Peyer's patch (tissue), 4 donors: Measurements from ENCODE around the gene CRY2. TPM values are rescaled to one million over a fixed set of nuclear protein-coding genes. Genes with fewer than 3 reads are reported as not detected.

Experiments
- DNase-seq, 3 donors: peaks; one replicate each; pipeline ENCODE4 v3.0.0-alpha.2; 2017 to 2019
- H3K27ac ChIP-seq, 4 donors: fragments of 200-600 bp; sonication (generic); one replicate each; pipeline ENCODE4 v1.5.1; 2016 to 2019
- H3K27me3 ChIP-seq, 2 donors: fragments of 200-600 bp; sonication (generic); one replicate each; pipeline ENCODE4 v1.5.1; 2019
- H3K36me3 ChIP-seq, 3 donors: fragments of 200-600 bp; sonication (generic); one replicate each; pipeline ENCODE4 v1.5.1; 2016 to 2019
- H3K4me1 ChIP-seq, 4 donors: fragments of 200-600 bp; sonication (generic); one replicate each; pipeline ENCODE4 v1.5.1; 2016 to 2019
- H3K4me3 ChIP-seq, 4 donors: fragments of 200-600 bp; sonication (generic); 1 replicate in 3 of 4; 2 replicates in 1 of 4; pipeline ENCODE4 v1.5.1; 2016 to 2019; ENCODE audit warnings: mild to moderate bottlenecking in 1 of 4
- H3K9me3 ChIP-seq, 4 donors: fragments of 200-600 bp; sonication (generic); one replicate each; pipeline ENCODE4 v1.5.1; 2016 to 2019; ENCODE audit warnings: mild to moderate bottlenecking in 1 of 4
- POLR2A ChIP-seq, 2 donors: fragments of 450-650 bp; IDR thresholded peaks; one replicate each; pipeline ENCODE4 v1.5.1; 2017; ENCODE audit warnings: antibody characterized with exemption in 2 of 2, mild to moderate bottlenecking in 2 of 2, moderate library complexity in 2 of 2
- total RNA-seq, 4 donors: library from RNA; depleted of rRNA; stranded (reverse); fragments of >200 nt; gene quantifications; one replicate each; pipeline ENCODE4 v1.1.0, GENCODE V29; 2016
- TF ChIP-seq, protein P1 (sequence below), 6 experiments: fragments of 450-650 bp in 4 of 6; fragments of 200-600 bp in 2 of 6; sonication (generic) in 1 of 6; IDR thresholded peaks; one replicate each; pipeline ENCODE4 v1.5.1; 2017 to 2019; ENCODE audit warnings: antibody characterized with exemption in 6 of 6, mild to moderate bottlenecking in 3 of 6, moderate library complexity in 1 of 6

CRY2 gene
- total RNA-seq, 4 donors from 2014 or later: 37.7 to 67.6 (median 66.0) TPM

DNA sequence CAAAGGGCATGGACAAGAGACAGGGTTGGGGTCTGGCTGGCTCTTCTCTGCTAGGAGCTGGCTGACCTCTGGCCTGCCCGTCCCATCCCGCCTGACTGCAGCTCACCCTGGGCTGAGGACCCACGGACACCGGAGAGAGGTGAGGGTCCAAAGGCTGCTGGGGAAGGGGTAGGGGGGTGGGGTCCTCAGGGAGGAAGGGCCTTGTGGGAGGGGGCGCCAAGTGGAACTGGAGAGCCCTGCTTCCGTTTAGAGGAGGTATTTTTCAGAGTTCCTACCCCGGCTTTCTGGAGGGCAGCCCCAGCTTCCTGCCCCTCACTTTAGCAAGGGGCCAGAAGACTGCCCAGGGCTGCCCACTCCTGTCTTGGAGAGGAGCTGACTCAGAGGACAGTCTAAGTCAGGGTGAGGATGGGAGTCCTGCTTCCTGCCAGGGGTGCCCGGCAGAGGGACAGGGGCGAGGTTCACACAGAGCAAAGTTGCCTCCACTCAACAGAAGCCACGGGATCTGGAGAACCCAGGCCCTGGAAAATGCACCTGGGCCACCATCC is 82.3 kb downstream of the CRY2 start:
- no peaks in the 10 kb centered on the region for H3K9me3 ChIP-seq
- H3K27ac ChIP-seq: peak overlapping the region in 2 of 4 donors; percentile 76 to 81
- TF ChIP-seq POLR2A (IDR thresholded peaks at IDR 0.05): no peak
- TF ChIP-seq, protein P1, sequence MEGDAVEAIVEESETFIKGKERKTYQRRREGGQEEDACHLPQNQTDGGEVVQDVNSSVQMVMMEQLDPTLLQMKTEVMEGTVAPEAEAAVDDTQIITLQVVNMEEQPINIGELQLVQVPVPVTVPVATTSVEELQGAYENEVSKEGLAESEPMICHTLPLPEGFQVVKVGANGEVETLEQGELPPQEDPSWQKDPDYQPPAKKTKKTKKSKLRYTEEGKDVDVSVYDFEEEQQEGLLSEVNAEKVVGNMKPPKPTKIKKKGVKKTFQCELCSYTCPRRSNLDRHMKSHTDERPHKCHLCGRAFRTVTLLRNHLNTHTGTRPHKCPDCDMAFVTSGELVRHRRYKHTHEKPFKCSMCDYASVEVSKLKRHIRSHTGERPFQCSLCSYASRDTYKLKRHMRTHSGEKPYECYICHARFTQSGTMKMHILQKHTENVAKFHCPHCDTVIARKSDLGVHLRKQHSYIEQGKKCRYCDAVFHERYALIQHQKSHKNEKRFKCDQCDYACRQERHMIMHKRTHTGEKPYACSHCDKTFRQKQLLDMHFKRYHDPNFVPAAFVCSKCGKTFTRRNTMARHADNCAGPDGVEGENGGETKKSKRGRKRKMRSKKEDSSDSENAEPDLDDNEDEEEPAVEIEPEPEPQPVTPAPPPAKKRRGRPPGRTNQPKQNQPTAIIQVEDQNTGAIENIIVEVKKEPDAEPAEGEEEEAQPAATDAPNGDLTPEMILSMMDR (IDR thresholded peaks at IDR 0.05): no peak
- H3K4me1 ChIP-seq: peaks cover 0 to 27% (median 16%) of the 10 kb centered on the region in 4 donors
- H3K36me3 ChIP-seq: peaks cover 0 to 18% (median 0%) of the 10 kb centered on the region in 3 donors
- no peaks in the 10 kb centered on the region for H3K27me3 ChIP-seq
- peak in 1 of 3 donors; percentile 37 for DNase-seq
- H3K4me3 ChIP-seq: no peak overlapping the region

DNA sequence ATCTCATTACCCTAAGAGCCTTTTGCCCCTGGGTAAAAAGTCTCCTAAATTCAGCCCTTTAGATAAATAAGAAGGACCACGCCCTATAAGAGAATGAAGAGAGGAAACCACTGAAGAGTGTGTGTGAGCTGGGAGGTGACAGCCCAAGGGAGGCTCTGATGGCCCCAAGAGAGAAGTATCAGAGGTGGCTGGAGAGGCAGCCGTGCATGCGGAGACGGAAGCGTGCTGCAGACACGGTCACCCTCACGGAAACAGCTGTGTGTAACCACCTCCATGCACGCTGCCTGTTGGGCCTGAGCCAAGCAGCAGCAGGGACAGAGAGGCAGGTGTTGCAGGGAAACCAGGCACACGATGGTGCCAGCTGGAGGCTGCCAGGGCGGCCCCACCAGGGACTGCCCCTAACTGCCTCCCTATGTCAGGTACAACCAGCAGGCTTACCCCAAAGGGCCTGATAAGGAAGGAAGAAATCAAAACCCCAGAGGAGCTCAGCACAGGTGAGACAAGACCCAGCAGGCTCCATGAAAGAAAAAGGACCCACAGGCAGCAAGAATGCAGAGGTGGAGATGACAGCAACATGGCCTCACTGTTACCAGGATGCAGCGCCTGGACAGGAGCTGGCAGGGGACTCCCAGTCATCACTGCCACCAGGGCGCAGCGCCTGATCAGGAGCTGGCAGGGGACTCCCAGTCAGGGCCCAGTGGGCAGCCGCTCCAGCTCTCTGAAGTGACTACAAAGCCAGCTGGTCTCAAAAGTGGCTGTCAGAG is 82.9 kb downstream of the CRY2 start:
- Histone ChIP-seq H3K4me1 (peaks cover 0 to 27% (median 16%) of the 10 kb centered on the region in 4 donors), H3K4me3 (no peak overlapping the region), H3K27me3 (no peaks in the 10 kb centered on the region), H3K36me3 (peaks cover 0 to 24% (median 0%) of the 10 kb centered on the region in 3 donors), H3K27ac (peak overlapping the region in 2 of 4 donors; percentile 76 to 81), H3K9me3 (no peaks in the 10 kb centered on the region)
- TF ChIP-seq, protein P1 (IDR thresholded peaks at IDR 0.05): no peak
- no peak for TF ChIP-seq POLR2A (IDR thresholded peaks at IDR 0.05)
- peak; percentile 74 to 93 (median 91) for DNase-seq

DNA sequence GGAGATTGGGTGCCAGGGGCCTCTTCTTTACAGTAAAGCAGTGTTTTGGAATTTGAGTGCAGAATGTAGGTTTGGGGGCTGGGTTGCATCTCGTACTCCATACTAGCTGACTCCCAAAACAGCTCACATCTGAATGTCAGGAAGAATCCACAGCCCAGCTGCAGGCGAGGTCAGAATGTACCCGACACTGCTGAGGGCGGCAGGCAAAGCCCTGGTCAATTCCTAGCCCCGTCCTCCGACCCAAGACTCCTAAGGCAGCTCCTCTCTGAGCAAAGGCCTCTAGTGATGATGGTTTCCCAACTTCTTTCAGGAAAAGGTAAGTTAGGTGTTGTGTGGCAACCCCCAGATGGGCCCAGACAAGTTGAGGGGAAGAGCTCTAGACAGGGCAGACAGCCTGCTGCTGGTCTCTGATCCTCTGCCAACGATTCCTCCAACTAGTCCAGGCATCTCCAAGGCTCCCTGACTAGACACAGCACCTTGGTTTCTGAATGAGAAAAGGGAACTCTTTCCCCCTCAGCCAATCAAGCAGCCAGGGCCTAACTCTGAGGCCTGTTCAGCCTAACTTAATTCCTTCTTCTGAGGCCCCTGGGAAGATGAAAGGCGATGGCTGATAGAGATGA is 83.8 kb downstream of the CRY2 start:
- H3K4me3 ChIP-seq: no peak overlapping the region
- DNase-seq: no peak
- peak overlapping the region in 2 of 4 donors; percentile 76 to 81 for H3K27ac ChIP-seq
- peaks cover 0 to 27% (median 16%) of the 10 kb centered on the region in 4 donors for H3K4me1 ChIP-seq
- TF ChIP-seq, protein P1 (IDR thresholded peaks at IDR 0.05): no peak
- TF ChIP-seq POLR2A (IDR thresholded peaks at IDR 0.05): no peak
- H3K27me3 ChIP-seq: no peaks in the 10 kb centered on the region
- no peaks in the 10 kb centered on the region for H3K9me3 ChIP-seq
- H3K36me3 ChIP-seq: peaks cover 0 to 33% (median 0%) of the 10 kb centered on the region in 3 donors

DNA sequence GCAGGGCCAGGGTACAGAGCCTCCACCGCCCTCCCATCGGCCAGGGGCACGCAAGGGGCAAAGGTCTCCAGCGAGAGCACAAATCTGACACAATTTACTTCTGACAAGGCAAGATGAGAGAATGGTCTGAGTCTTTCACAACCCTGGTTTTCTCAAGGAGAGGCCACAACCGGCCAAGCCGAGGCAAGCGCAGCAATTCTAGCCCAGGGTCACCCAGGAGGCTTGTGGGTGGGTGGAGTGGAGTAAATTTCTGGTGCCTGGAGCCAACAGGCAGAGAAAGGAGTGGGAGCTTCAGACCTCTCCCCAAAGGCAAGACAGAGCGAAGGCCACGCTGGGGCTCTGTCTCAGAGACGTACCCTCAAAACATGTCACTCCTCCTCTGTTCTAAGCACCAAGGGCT is 84.5 kb downstream of the CRY2 start:
- Histone ChIP-seq H3K4me1 (peaks cover 0 to 27% (median 16%) of the 10 kb centered on the region in 4 donors), H3K27me3 (no peaks in the 10 kb centered on the region), H3K36me3 (peaks cover 0 to 38% (median 0%) of the 10 kb centered on the region in 3 donors), H3K4me3 (peak overlapping the region in 1 of 4 donors; percentile 3), H3K9me3 (no peaks in the 10 kb centered on the region), H3K27ac (peak overlapping the region in 1 of 4 donors; percentile 81)
- no peak for DNase-seq
- TF ChIP-seq, protein P1 (IDR thresholded peaks at IDR 0.05): no peak
- TF ChIP-seq POLR2A (IDR thresholded peaks at IDR 0.05): no peak

DNA sequence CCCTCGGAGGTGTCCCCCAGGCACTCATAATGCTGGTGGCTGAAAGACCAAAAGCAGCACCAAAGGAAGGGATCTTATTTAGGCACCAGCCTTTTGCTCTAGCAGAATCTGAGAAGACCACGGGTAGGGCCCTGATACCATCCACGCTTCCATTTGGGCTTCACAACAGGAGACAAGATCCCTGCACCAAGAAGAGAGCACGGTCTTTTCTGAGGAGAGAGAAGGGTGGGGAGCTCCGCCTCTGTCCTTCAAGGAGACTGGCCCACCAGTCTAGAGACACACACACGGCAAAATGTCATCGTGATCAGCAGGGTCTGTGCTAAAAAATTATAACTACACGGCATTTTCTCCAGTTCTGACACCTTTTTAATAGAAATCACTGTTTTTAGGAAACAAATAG is 84.9 kb downstream of the CRY2 start:
- Histone ChIP-seq H3K36me3 (peaks cover 0 to 42% (median 0%) of the 10 kb centered on the region in 3 donors), H3K4me3 (no peak overlapping the region), H3K9me3 (no peaks in the 10 kb centered on the region), H3K4me1 (peaks cover 0 to 27% (median 16%) of the 10 kb centered on the region in 4 donors), H3K27ac (peak overlapping the region in 1 of 4 donors; percentile 81), H3K27me3 (no peaks in the 10 kb centered on the region)
- TF ChIP-seq POLR2A (IDR thresholded peaks at IDR 0.05): no peak
- TF ChIP-seq, protein P1 (IDR thresholded peaks at IDR 0.05): no peak
- DNase-seq: no peak

Other genes with a start within 250 kb of the CRY2 start
- 10 to 100 TPM in 1 of 4 donors, 1 to 10 TPM in 2, under 1 TPM in 1; 0.53 to 11.6 (median 1.4) TPM for gene CHST1, start 181.9 kb upstream of the CRY2 start, total RNA-seq
- 10 to 100 TPM; 24.8 to 68.8 (median 62.0) TPM for gene SLC35C1, start 42.3 kb upstream of the CRY2 start, total RNA-seq
- gene MAPK8IP1, start 38.2 kb downstream of the CRY2 start, total RNA-seq: 10 to 100 TPM in 1 of 4 donors, 1 to 10 TPM in 3; 1.1 to 17.3 (median 3.3) TPM
- 1 to 10 TPM in 1 of 4 donors, not detected in 3; 4.9 TPM for gene FREY1, start 59.8 kb downstream of the CRY2 start, total RNA-seq
- 10 to 100 TPM; 46.2 to 66.8 (median 63.0) TPM for gene PEX16, start 70.4 kb downstream of the CRY2 start, total RNA-seq
- 1 to 10 TPM in 2 of 4 donors, under 1 TPM in 1, not detected in 1; 0.83 to 1.6 (median 1.2) TPM for gene LARGE2, start 75.2 kb downstream of the CRY2 start, total RNA-seq